Measurements from ENCODE around the gene BCL2.

BCL2 gene

DNA sequence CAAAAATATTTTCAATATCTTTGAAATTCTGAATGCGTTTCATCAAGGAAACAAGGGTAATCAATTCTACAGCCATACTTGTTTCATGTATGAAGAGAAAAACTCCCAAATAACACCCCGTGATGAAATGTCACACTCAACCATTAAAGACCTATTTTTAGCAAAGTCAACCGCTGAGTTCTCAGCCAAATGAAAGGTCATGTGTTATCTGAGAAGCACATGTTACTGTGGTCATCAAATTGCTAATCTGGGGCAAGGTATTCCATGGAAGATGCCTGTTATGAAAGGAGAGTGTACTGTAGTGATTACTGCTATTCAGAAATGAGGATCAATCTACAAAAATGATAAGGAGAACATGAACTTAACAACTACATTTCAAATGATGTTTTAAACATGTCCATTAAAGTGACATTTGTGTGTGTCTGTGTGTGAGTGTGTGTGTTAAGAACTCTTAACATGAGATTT, 126.7 kb downstream of the BCL2 start:
- TF ChIP-seq BACH2 (CRISPR knock-in tag; IDR thresholded peaks at IDR 0.05; ENCODE audit: borderline replicate concordance) (no peak), OSR1 (CRISPR knock-in tag; IDR thresholded peaks at IDR 0.05) (no peak), TOX (CRISPR knock-in tag; IDR thresholded peaks at IDR 0.05; ENCODE audit: borderline replicate concordance) (no peak), ISL1 (CRISPR knock-in tag; IDR thresholded peaks at IDR 0.05) (no peak), ZC3H10 (CRISPR knock-in tag; IDR thresholded peaks at IDR 0.05) (no peak), ZNF8 (CRISPR knock-in tag; IDR thresholded peaks at IDR 0.05) (no peak), ZFP3 (CRISPR knock-in tag; IDR thresholded peaks at IDR 0.05) (no peak), GLIS3 (CRISPR knock-in tag; IDR thresholded peaks at IDR 0.05) (no peak), PPARA (CRISPR knock-in tag; IDR thresholded peaks at IDR 0.05; ENCODE audit: borderline replicate concordance) (no peak), ARNTL (CRISPR knock-in tag; IDR thresholded peaks at IDR 0.05; ENCODE audit: borderline replicate concordance, low read depth) (no peak)
- TF ChIP-seq, protein P1, sequence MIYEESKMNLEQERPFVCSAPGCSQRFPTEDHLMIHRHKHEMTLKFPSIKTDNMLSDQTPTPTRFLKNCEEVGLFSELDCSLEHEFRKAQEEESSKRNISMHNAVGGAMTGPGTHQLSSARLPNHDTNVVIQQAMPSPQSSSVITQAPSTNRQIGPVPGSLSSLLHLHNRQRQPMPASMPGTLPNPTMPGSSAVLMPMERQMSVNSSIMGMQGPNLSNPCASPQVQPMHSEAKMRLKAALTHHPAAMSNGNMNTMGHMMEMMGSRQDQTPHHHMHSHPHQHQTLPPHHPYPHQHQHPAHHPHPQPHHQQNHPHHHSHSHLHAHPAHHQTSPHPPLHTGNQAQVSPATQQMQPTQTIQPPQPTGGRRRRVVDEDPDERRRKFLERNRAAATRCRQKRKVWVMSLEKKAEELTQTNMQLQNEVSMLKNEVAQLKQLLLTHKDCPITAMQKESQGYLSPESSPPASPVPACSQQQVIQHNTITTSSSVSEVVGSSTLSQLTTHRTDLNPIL (CRISPR knock-in tag; IDR thresholded peaks at IDR 0.05; ENCODE audit: low read depth): no peak
- TF ChIP-seq, protein P2, sequence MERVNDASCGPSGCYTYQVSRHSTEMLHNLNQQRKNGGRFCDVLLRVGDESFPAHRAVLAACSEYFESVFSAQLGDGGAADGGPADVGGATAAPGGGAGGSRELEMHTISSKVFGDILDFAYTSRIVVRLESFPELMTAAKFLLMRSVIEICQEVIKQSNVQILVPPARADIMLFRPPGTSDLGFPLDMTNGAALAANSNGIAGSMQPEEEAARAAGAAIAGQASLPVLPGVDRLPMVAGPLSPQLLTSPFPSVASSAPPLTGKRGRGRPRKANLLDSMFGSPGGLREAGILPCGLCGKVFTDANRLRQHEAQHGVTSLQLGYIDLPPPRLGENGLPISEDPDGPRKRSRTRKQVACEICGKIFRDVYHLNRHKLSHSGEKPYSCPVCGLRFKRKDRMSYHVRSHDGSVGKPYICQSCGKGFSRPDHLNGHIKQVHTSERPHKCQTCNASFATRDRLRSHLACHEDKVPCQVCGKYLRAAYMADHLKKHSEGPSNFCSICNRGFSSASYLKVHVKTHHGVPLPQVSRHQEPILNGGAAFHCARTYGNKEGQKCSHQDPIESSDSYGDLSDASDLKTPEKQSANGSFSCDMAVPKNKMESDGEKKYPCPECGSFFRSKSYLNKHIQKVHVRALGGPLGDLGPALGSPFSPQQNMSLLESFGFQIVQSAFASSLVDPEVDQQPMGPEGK (CRISPR knock-in tag; IDR thresholded peaks at IDR 0.05; ENCODE audit: borderline replicate concordance): no peak
- TF ChIP-seq, protein P3, sequence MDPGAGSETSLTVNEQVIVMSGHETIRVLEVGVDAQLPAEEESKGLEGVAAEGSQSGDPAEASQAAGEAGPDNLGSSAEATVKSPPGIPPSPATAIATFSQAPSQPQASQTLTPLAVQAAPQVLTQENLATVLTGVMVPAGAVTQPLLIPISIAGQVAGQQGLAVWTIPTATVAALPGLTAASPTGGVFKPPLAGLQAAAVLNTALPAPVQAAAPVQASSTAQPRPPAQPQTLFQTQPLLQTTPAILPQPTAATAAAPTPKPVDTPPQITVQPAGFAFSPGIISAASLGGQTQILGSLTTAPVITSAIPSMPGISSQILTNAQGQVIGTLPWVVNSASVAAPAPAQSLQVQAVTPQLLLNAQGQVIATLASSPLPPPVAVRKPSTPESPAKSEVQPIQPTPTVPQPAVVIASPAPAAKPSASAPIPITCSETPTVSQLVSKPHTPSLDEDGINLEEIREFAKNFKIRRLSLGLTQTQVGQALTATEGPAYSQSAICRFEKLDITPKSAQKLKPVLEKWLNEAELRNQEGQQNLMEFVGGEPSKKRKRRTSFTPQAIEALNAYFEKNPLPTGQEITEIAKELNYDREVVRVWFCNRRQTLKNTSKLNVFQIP (CRISPR knock-in tag; IDR thresholded peaks at IDR 0.05; ENCODE audit: borderline replicate concordance, low read depth): no peak
- TF ChIP-seq, protein P4, sequence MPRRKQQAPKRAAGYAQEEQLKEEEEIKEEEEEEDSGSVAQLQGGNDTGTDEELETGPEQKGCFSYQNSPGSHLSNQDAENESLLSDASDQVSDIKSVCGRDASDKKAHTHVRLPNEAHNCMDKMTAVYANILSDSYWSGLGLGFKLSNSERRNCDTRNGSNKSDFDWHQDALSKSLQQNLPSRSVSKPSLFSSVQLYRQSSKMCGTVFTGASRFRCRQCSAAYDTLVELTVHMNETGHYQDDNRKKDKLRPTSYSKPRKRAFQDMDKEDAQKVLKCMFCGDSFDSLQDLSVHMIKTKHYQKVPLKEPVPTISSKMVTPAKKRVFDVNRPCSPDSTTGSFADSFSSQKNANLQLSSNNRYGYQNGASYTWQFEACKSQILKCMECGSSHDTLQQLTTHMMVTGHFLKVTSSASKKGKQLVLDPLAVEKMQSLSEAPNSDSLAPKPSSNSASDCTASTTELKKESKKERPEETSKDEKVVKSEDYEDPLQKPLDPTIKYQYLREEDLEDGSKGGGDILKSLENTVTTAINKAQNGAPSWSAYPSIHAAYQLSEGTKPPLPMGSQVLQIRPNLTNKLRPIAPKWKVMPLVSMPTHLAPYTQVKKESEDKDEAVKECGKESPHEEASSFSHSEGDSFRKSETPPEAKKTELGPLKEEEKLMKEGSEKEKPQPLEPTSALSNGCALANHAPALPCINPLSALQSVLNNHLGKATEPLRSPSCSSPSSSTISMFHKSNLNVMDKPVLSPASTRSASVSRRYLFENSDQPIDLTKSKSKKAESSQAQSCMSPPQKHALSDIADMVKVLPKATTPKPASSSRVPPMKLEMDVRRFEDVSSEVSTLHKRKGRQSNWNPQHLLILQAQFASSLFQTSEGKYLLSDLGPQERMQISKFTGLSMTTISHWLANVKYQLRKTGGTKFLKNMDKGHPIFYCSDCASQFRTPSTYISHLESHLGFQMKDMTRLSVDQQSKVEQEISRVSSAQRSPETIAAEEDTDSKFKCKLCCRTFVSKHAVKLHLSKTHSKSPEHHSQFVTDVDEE (CRISPR knock-in tag; IDR thresholded peaks at IDR 0.05): no peak
- no peak for ATAC-seq

- no peak for ATAC-seq
These were observed 127.3 kb downstream of the BCL2 start for GRCh38 chr18:63192126-63192884.

More at GRCh38 chr18:63192126-63192884, 127.3 kb downstream of the BCL2 start:
- TF ChIP-seq ZNF8 (CRISPR knock-in tag; IDR thresholded peaks at IDR 0.05) (no peak), ISL1 (CRISPR knock-in tag; IDR thresholded peaks at IDR 0.05) (no peak), ZFP30 (CRISPR knock-in tag; IDR thresholded peaks at IDR 0.05) (no peak), ARNTL (CRISPR knock-in tag; IDR thresholded peaks at IDR 0.05; ENCODE audit: borderline replicate concordance, low read depth) (no peak), TOX (CRISPR knock-in tag; IDR thresholded peaks at IDR 0.05; ENCODE audit: borderline replicate concordance) (no peak), PPARA (CRISPR knock-in tag; IDR thresholded peaks at IDR 0.05; ENCODE audit: borderline replicate concordance) (no peak), BACH2 (CRISPR knock-in tag; IDR thresholded peaks at IDR 0.05; ENCODE audit: borderline replicate concordance) (no peak), RARB (CRISPR knock-in tag; IDR thresholded peaks at IDR 0.05) (no peak), GLIS3 (CRISPR knock-in tag; IDR thresholded peaks at IDR 0.05) (no peak), OSR1 (CRISPR knock-in tag; IDR thresholded peaks at IDR 0.05) (no peak), CSDC2 (CRISPR knock-in tag; IDR thresholded peaks at IDR 0.05) (no peak), ESRRG (CRISPR knock-in tag; IDR thresholded peaks at IDR 0.05) (no peak)
- TF ChIP-seq, protein P1 (CRISPR knock-in tag; IDR thresholded peaks at IDR 0.05; ENCODE audit: low read depth): no peak
- TF ChIP-seq, protein P5, sequence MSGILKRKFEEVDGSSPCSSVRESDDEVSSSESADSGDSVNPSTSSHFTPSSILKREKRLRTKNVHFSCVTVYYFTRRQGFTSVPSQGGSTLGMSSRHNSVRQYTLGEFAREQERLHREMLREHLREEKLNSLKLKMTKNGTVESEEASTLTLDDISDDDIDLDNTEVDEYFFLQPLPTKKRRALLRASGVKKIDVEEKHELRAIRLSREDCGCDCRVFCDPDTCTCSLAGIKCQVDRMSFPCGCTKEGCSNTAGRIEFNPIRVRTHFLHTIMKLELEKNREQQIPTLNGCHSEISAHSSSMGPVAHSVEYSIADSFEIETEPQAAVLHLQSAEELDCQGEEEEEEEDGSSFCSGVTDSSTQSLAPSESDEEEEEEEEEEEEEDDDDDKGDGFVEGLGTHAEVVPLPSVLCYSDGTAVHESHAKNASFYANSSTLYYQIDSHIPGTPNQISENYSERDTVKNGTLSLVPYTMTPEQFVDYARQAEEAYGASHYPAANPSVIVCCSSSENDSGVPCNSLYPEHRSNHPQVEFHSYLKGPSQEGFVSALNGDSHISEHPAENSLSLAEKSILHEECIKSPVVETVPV (CRISPR knock-in tag; IDR thresholded peaks at IDR 0.05): no peak

All from SK-N-SH treated with all-trans-retinoic acid at 6 μM for 48 hours (cell line).